HCT116 (cell line): ENCODE results near the gene PRDX1. TPM values are rescaled to one million over a fixed set of nuclear protein-coding genes. Genes with fewer than 3 reads are reported as not detected.

Experiments used
- ATAC-seq: fragments of 200-7000 bp; cut with Tn5 transposase; 2 replicates; pipeline ENCODE4 v1.9.1; 2020; ENCODE audit warnings: mild to moderate bottlenecking, moderate library complexity
- BruUV-seq: library from RNA; stranded (reverse); fragments of 400-500 nt; replicated peaks from 2 replicates; lab custom pipeline; 2021; lab: Mats Ljungman, UMichigan
- CTCF ChIA-PET: fragments of 300-600 bp; sonication (Branson Sonifier 250); formaldehyde crosslinking; loops from one replicate; lab custom pipeline; 2021; ENCODE audit warnings: antibody characterized with exemption; lab: Charles Lee
- POLR2A ChIA-PET: fragments of 300-600, 350-600 bp; sonication (Branson Sonifier 250); formaldehyde crosslinking; loops from one replicate; lab custom pipeline; 2021; ENCODE audit warnings: antibody characterized with exemption; lab: Charles Lee
- RAD21 ChIA-PET, 2 experiments: fragments of 300-600 bp; sonication (Branson Sonifier 250); formaldehyde crosslinking; loops; one replicate each; lab custom pipeline; 2023; ENCODE audit warnings: low total read pairs in 2 of 2; ENCODE audit not compliant: uncharacterized antibody in 2 of 2, unreplicated experiment in 2 of 2, low non-redundant PET in 1 of 2; lab: Charles Lee
- DNase-seq: peaks from one replicate; pipeline ENCODE4 v3.0.0-alpha.2; 2010; ENCODE audit warnings: low read depth, low spot score
- H2AFZ ChIP-seq: fragments of 200-600 bp; shearing (Covaris generic), sonication (generic); 2 replicates; pipeline ENCODE4 v1.6.1; 2017; ENCODE audit warnings: low read depth, mixed run types, mixed read lengths, antibody characterized with exemption, low read length; ENCODE audit not compliant: poor library complexity, severe bottlenecking
- H3K27ac ChIP-seq: 2 replicates; pipeline ENCODE4 v1.5.1; 2012; ENCODE audit warnings: low read depth, low read length
- H3K27me3 ChIP-seq: fragments of 200-600 bp; sonication (generic); 2 replicates; pipeline ENCODE4 v1.6.1; 2016; ENCODE audit warnings: mixed run types, low read length, mixed read lengths; ENCODE audit not compliant: insufficient read depth
- H3K36me3 ChIP-seq, 2 experiments: fragments of 200-500 bp in 1 of 2; fragments of 200-600 bp in 1 of 2; sonication (Bioruptor generic) in 1 of 2; sonication (generic) in 1 of 2; 2 replicates each; pipeline versions ENCODE4 v1.5.1 to v1.6.1; 2014 to 2016; ENCODE audit warnings: low read length in 2 of 2, inconsistent platforms in 1 of 2, mixed read lengths in 1 of 2, mixed run types in 1 of 2; ENCODE audit not compliant: insufficient read depth in 2 of 2, control insufficient read depth in 1 of 2
- H3K4me1 ChIP-seq, 2 experiments: fragments of 200-600 bp in 1 of 2; sonication (generic) in 1 of 2; 2 replicates each; pipeline versions ENCODE4 v1.5.1 to v1.6.1; 2012 to 2017; ENCODE audit warnings: low read length in 2 of 2, inconsistent platforms in 1 of 2, mild to moderate bottlenecking in 1 of 2, mixed read lengths in 1 of 2, mixed run types in 1 of 2, moderate library complexity in 1 of 2; ENCODE audit not compliant: insufficient read depth in 2 of 2, control insufficient read depth in 1 of 2
- H3K4me2 ChIP-seq: fragments of 200-600 bp; sonication (generic); 2 replicates; pipeline ENCODE4 v1.6.1; 2017; ENCODE audit warnings: mixed run types, low read length, mixed read lengths
- H3K4me3 ChIP-seq, 2 experiments: fragments of 200-600 bp in 1 of 2; sonication (generic) in 1 of 2; replicated peaks in 1 of 2; 2 replicates each; pipeline ENCODE4 v1.5.1; 2011 to 2016; ENCODE audit warnings: low read length in 2 of 2, control low read depth in 1 of 2, low read depth in 1 of 2, mild to moderate bottlenecking in 1 of 2, mixed read lengths in 1 of 2, mixed run types in 1 of 2
- H3K79me2 ChIP-seq: fragments of 200-600 bp; sonication (generic); 2 replicates; pipeline ENCODE4 v1.6.1; 2017; ENCODE audit warnings: mild to moderate bottlenecking, mixed run types, low read length, moderate library complexity, mixed read lengths; ENCODE audit not compliant: insufficient read depth
- H3K9ac ChIP-seq: fragments of 200-600 bp; sonication (generic); 2 replicates; pipeline ENCODE4 v1.6.1; 2016; ENCODE audit warnings: low read length, mixed read lengths
- H3K9me2 ChIP-seq: fragments of 200-600 bp; sonication (generic), shearing (Covaris generic); 2 replicates; pipeline ENCODE4 v1.6.1; 2017; ENCODE audit warnings: mixed run types, mild to moderate bottlenecking, moderate library complexity; ENCODE audit not compliant: insufficient read depth
- H3K9me3 ChIP-seq, 2 experiments: fragments of 200-500 bp in 1 of 2; fragments of 200-600 bp in 1 of 2; sonication (Bioruptor generic) in 1 of 2; sonication (generic) in 1 of 2; 2 replicates each; pipeline ENCODE4 v1.6.1; 2014 to 2017; ENCODE audit warnings: low read length in 2 of 2, mixed read lengths in 2 of 2, inconsistent platforms in 1 of 2, low read depth in 1 of 2, mild to moderate bottlenecking in 1 of 2, mixed run types in 1 of 2, moderate library complexity in 1 of 2; ENCODE audit not compliant: control insufficient read depth in 1 of 2, insufficient read depth in 1 of 2
- H4K20me1 ChIP-seq: fragments of 200-600 bp; sonication (generic), shearing (Covaris generic); 2 replicates; pipeline ENCODE4 v1.6.1; 2017; ENCODE audit warnings: mixed run types, mild to moderate bottlenecking, moderate library complexity; ENCODE audit not compliant: insufficient read depth
- CBX3 ChIP-seq: IDR thresholded peaks from 2 replicates; pipeline ENCODE4 v1.6.1; 2012; ENCODE audit warnings: low read depth
- CEBPB ChIP-seq: IDR thresholded peaks from 2 replicates; pipeline ENCODE4 v1.6.1; 2012; ENCODE audit warnings: low read depth
- ELF1 ChIP-seq: IDR thresholded peaks from 2 replicates; pipeline ENCODE4 v1.6.1; 2012; ENCODE audit warnings: low read depth, borderline replicate concordance
- MAX ChIP-seq: IDR thresholded peaks from 2 replicates; pipeline ENCODE4 v1.6.1; 2012
- POLR2A ChIP-seq: IDR thresholded peaks from 2 replicates; pipeline ENCODE4 v1.7.0; 2011; ENCODE audit warnings: borderline replicate concordance; ENCODE audit not compliant: insufficient read depth, insufficient read length; ENCODE audit errors: extremely low read depth
- POLR2AphosphoS5 ChIP-seq: IDR thresholded peaks from 2 replicates; pipeline ENCODE4 v1.6.1; 2011; ENCODE audit warnings: mild to moderate bottlenecking, low read depth, low read length, moderate library complexity
- REST ChIP-seq: IDR thresholded peaks from 2 replicates; pipeline ENCODE4 v1.6.1; 2012; ENCODE audit warnings: low read depth
- SP1 ChIP-seq: IDR thresholded peaks from 2 replicates; pipeline ENCODE4 v1.6.1; 2012; ENCODE audit warnings: low read depth
- SRF ChIP-seq: IDR thresholded peaks from 2 replicates; pipeline ENCODE4 v1.6.1; 2012; ENCODE audit warnings: low read depth
- YY1 ChIP-seq: IDR thresholded peaks from 2 replicates; pipeline ENCODE4 v1.6.1; 2011; ENCODE audit warnings: low read length, low read depth, moderate library complexity, mild to moderate bottlenecking; ENCODE audit not compliant: insufficient replicate concordance; ENCODE audit errors: extremely low read depth
- ZFX ChIP-seq: fragments of 450-650 bp; IDR thresholded peaks from 2 replicates; pipeline ENCODE4 v1.6.1; 2017
- intact Hi-C: fragments of 100-400 bp; cut with micrococcal nuclease; formaldehyde crosslinking; loops from 2 replicates; pipeline ENCODE4 v1.10.0; 2022
- total RNA-seq: library from RNA; stranded (reverse); gene quantifications from one replicate; pipeline ENCODE4 v1.2.1, GENCODE V29; 2021; ENCODE audit not compliant: unreplicated experiment

Gene PRDX1
- total RNA-seq, 1 experiment from 2014 or later, result 1,171 TPM

GRCh38 chr1:45491487-45492260 is 30.0 kb downstream of the PRDX1 start:
- H3K27ac ChIP-seq, result no peak overlapping the region

More at GRCh38 chr1:45491487-45492260, 30.0 kb downstream of the PRDX1 start:
- Histone ChIP-seq H3K9me3 (no peaks in the 10 kb centered on the region), H3K79me2 (no peaks in the 10 kb centered on the region), H3K27me3 (no peaks in the 10 kb centered on the region), H3K4me2 (peak overlapping the region; percentile 92), H3K9me2 (no peaks in the 10 kb centered on the region), H3K9ac (peak overlapping the region; percentile 42), H3K36me3 (no peaks in the 10 kb centered on the region), H2AFZ (no peak overlapping the region), H3K4me3 (peak overlapping the region; percentile 35 to 40), H3K4me1 (peaks cover 12 to 18% of the 10 kb centered on the region in 2 experiments), H4K20me1 (no peaks in the 10 kb centered on the region)
- ATAC-seq (no peak), DNase-seq (no peak)
- intact Hi-C loops, result loop anchor here (5.0 kb wide), 2 partner anchors 699 to 759 kb away; partner anchors contain the start of gene RNU5D-1
- no TSS peak for BruUV-seq
- POLR2A ChIA-PET, result interaction anchor here (0.5 to 3.0 kb wide), 11 partner anchors 8 to 770 kb away, joined by 3 to 13 read pairs (median 4); partner anchors contain the start of genes CCDC163, HECTD3, MMACHC and MUTYH
- CTCF ChIA-PET, result interaction anchor here (0.6 to 4.9 kb wide), 10 partner anchors 8 to 697 kb away, joined by 3 to 58 read pairs (median 8); partner anchors contain the start of genes CCDC163, HECTD3, MMACHC and MUTYH
- RAD21 ChIA-PET, result interaction anchor here (0.5 to 2.6 kb wide), 6 partner anchors 8 to 597 kb away, joined by 3 to 9 read pairs (median 4); partner anchors contain the start of genes CCDC163 (in 1 of the 2) and MMACHC (in 1 of the 2)
- TF ChIP-seq POLR2AphosphoS5 (no peak), REST (no peak), POLR2A (no peak), CBX3 (no peak; the same call in 1 of the 2 replicates), YY1 (no peak), SRF (peak; percentile 63), ZFX (no peak), SP1 (peak; percentile 41; the same call in 1 of the 2 replicates), MAX (peak; percentile 40), ELF1 (0 out of 2 replicates have a peak, but pooled peaks have one; percentile 1), CEBPB (no peak)
